OCI-LY1 (cell line): ENCODE results near the gene SNAI3.

ENCODE experiments used
- H2AFZ ChIP-seq: fragments of 200-600 bp; sonication (generic), shearing (Covaris generic); 2 replicates; pipeline ENCODE4 v1.6.0; 2014; ENCODE audit warnings: antibody characterized with exemption, mild to moderate bottlenecking, low read length
- H3F3A ChIP-seq: fragments of 200-600 bp; sonication (generic), shearing (Covaris generic); 2 replicates; pipeline ENCODE4 v1.6.0; 2014; ENCODE audit warnings: mild to moderate bottlenecking, antibody characterized with exemption, low read length, moderate library complexity; ENCODE audit not compliant: insufficient read depth
- H3K27ac ChIP-seq: fragments of 200-600 bp; sonication (generic); 2 replicates; pipeline ENCODE4 v1.5.1; 2014; ENCODE audit warnings: low read length, mixed run types, mild to moderate bottlenecking, low read depth; ENCODE audit not compliant: poor library complexity, severe bottlenecking
- H3K27me3 ChIP-seq: fragments of 200-600 bp; sonication (generic); 2 replicates; pipeline ENCODE4 v1.6.0; 2014; ENCODE audit warnings: antibody characterized with exemption, mild to moderate bottlenecking, low read length, moderate library complexity; ENCODE audit not compliant: insufficient read depth
- H3K36me3 ChIP-seq: fragments of 200-600 bp; sonication (generic); 2 replicates; pipeline ENCODE4 v1.6.1; 2014; ENCODE audit warnings: mild to moderate bottlenecking, antibody characterized with exemption, low read length, moderate library complexity, mixed read lengths; ENCODE audit not compliant: insufficient read depth
- H3K4me1 ChIP-seq: fragments of 200-600 bp; sonication (generic); 2 replicates; pipeline ENCODE4 v1.5.1; 2014; ENCODE audit warnings: mild to moderate bottlenecking, low read length, moderate library complexity; ENCODE audit not compliant: insufficient read depth, severe bottlenecking
- H3K4me2 ChIP-seq: fragments of 200-600 bp; sonication (generic), shearing (Covaris generic); 2 replicates; pipeline ENCODE4 v1.6.1; 2014; ENCODE audit warnings: low read length
- H3K4me3 ChIP-seq: fragments of 200-600 bp; sonication (generic); 2 replicates; pipeline ENCODE4 v1.5.1; 2014; ENCODE audit warnings: low read length, low read depth, mild to moderate bottlenecking, mixed read lengths; ENCODE audit not compliant: poor library complexity, severe bottlenecking
- H3K79me2 ChIP-seq: fragments of 200-600 bp; shearing (Covaris generic); 2 replicates; pipeline ENCODE4 v1.6.1; 2016; ENCODE audit warnings: mixed run types, low read length, mixed read lengths; ENCODE audit not compliant: insufficient read depth
- H3K9ac ChIP-seq: fragments of 200-600 bp; sonication (generic), shearing (Covaris generic); 2 replicates; pipeline ENCODE4 v1.6.1; 2014; ENCODE audit warnings: mild to moderate bottlenecking, low read length, mixed read lengths
- H3K9me2 ChIP-seq: fragments of 200-600 bp; sonication (generic), shearing (Covaris generic); 2 replicates; pipeline ENCODE4 v1.6.1; 2014; ENCODE audit warnings: low read depth, mild to moderate bottlenecking, low read length, mixed read lengths
- H3K9me3 ChIP-seq: fragments of 200-600 bp; shearing (Covaris generic); 2 replicates; pipeline ENCODE4 v1.6.1; 2014; ENCODE audit warnings: low read length, mixed read lengths
- H4K20me1 ChIP-seq: fragments of 200-600 bp; sonication (generic), shearing (Covaris generic); 2 replicates; pipeline ENCODE4 v1.6.0; 2016; ENCODE audit warnings: mild to moderate bottlenecking, low read length; ENCODE audit not compliant: insufficient read depth
- CTCF ChIP-seq: fragments of 200-600 bp; sonication (generic), shearing (Covaris generic); IDR thresholded peaks from 2 replicates; pipeline ENCODE4 v1.5.1; 2017; ENCODE audit warnings: mild to moderate bottlenecking, antibody characterized with exemption, low read length, moderate library complexity, mixed read lengths
- EZH2 ChIP-seq: fragments of 200-600 bp; sonication (generic), shearing (Covaris generic); IDR thresholded peaks from 2 replicates; pipeline ENCODE4 v1.8.0; 2017; ENCODE audit warnings: borderline replicate concordance, mixed run types, mild to moderate bottlenecking, antibody characterized with exemption, low read length, moderate library complexity, mixed read lengths

The SNAI3 gene

DNA sequence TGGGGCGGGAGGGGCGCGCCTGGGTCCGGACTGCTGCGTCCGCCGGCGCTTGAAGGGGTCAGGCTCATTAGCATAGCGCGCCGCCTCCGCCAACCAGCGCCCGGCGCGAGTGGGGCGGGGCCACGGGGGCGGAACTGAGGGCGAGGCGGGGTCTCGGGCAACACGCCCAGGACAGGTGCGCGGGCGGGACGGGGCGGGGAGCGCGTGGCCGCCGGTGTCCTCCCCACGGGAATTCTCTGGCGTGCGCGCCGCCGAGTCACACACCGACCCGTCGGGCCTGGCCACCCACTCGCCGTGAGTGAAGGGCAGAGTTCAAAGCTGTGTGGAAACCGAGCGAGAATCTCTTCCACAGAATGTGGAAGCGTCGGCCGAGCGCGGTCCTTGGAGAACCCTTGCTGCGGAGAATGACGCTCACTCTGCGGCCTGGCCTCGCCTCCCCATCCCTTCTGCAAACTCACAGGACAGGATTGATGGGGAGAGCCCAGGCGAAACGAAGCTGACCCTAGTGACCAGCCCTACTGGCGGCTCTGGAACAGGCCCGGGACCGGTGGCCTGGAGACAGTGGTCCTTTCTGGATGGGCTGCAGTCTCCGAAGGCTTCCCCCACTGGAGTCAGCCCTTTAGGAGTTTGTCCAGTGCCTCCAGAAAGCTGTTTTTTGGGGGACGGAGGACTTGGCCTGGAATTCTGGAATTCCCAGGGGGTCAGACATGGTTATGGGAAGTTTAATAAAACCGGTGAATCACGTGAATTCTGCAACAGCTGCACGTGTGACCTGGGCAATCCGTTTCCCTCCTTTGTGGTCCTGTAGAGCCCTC, at the start of gene SNAI3:
Gene SNAI3, minus strand, starts transcription at position 69 of the 815 bp plus-strand sequence. CDS start 101 bp downstream, outside the sequence.
- Histone ChIP-seq H3K4me3 (peak within 1 kb of the TSS; percentile 67), H3K9ac (peak within 1 kb of the TSS; percentile 60), H3K27me3 (peaks cover 12% of the 10 kb centered on the region; the same call in 1 of the 2 replicates), H2AFZ (no peak within 1 kb of the TSS), H4K20me1 (no peaks in the 10 kb centered on the region), H3K9me2 (no peaks in the 10 kb centered on the region), H3K36me3 (no peaks in the 10 kb centered on the region), H3K4me2 (peak within 1 kb of the TSS; percentile 87), H3K4me1 (peaks cover 24% of the 10 kb centered on the region), H3K9me3 (no peaks in the 10 kb centered on the region), H3K27ac (no peak within 1 kb of the TSS), H3F3A (0 out of 2 replicates have a peak, but pooled peaks cover 3% of the 10 kb centered on the region), H3K79me2 (no peaks in the 10 kb centered on the region)
- TF ChIP-seq CTCF = no peak
- TF ChIP-seq EZH2 = no peak

DNA sequence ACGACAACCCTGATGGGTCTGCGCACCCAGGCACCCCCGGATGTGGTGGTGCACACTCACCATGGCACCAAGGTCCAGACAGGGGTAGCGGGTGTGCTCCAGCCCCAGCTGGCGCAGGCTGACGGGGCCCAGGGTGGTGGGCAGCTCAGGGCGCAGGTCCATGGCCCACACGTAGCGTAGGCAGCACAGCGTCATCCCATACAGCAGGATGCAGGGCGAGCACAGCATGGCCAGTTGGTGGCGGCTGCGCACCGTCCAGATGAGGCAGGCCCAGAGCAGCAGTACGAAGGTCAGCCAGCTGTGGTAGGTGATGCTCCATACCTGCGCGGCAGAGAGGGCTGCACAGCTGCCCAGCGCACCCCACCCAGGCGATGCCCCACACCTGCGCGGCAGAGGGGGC, 49.8 kb upstream of the SNAI3 start:
- no peak overlapping the region for H2AFZ ChIP-seq
- no peaks in the 10 kb centered on the region for H4K20me1 ChIP-seq
- peaks cover 4% of the 10 kb centered on the region for H3K4me1 ChIP-seq
- H3K9me2 ChIP-seq = no peaks in the 10 kb centered on the region
- peaks cover 5% of the 10 kb centered on the region for H3K27me3 ChIP-seq
- H3K79me2 ChIP-seq = no peaks in the 10 kb centered on the region
- H3K27ac ChIP-seq = no peak overlapping the region
- no peak overlapping the region for H3K4me2 ChIP-seq
- no peak overlapping the region for H3K4me3 ChIP-seq
- H3K9ac ChIP-seq = no peak overlapping the region
- TF ChIP-seq EZH2 (no peak), CTCF (no peak)
- H3K36me3 ChIP-seq = no peaks in the 10 kb centered on the region; the same call in 1 of the 2 replicates
- H3F3A ChIP-seq = no peaks in the 10 kb centered on the region
- H3K9me3 ChIP-seq = no peaks in the 10 kb centered on the region

GRCh38 chr16:88735616-88736015, 49.3 kb upstream of the SNAI3 start:
- peaks cover 4% of the 10 kb centered on the region for H3K4me1 ChIP-seq
- no peaks in the 10 kb centered on the region for H3K79me2 ChIP-seq
- no peak overlapping the region for H3K4me3 ChIP-seq
- no peaks in the 10 kb centered on the region for H3K9me2 ChIP-seq
- H3K4me2 ChIP-seq = no peak overlapping the region
- H3K27me3 ChIP-seq = peaks cover 5% of the 10 kb centered on the region
- TF ChIP-seq EZH2 (no peak), CTCF (no peak)
- H3K9me3 ChIP-seq = no peaks in the 10 kb centered on the region
- H3K36me3 ChIP-seq = no peaks in the 10 kb centered on the region; the same call in 1 of the 2 replicates
- H3F3A ChIP-seq = no peaks in the 10 kb centered on the region
- no peaks in the 10 kb centered on the region for H4K20me1 ChIP-seq
- no peak overlapping the region for H3K9ac ChIP-seq
- H2AFZ ChIP-seq = no peak overlapping the region
- H3K27ac ChIP-seq = no peak overlapping the region
